Endothelial cell of umbilical vein (primary cell): Measurements from ENCODE around the gene UGCG.

Experiments
- EZH2 ChIP-seq: IDR thresholded peaks from 2 replicates; pipeline ENCODE4 v1.6.1; 2012; ENCODE audit warnings: borderline replicate concordance, low read depth, mild to moderate bottlenecking, moderate library complexity, low read length, inconsistent platforms; ENCODE audit not compliant: severe bottlenecking
- FOS ChIP-seq: IDR thresholded peaks from 2 replicates; pipeline ENCODE4 v1.6.1; 2011; ENCODE audit warnings: mild to moderate bottlenecking, low read length, moderate library complexity, borderline replicate concordance; ENCODE audit not compliant: insufficient read depth
- GATA2 ChIP-seq: IDR thresholded peaks from 2 replicates; pipeline ENCODE4 v1.7.0; 2011; ENCODE audit warnings: low read depth, mild to moderate bottlenecking, moderate library complexity, mixed read lengths, low read length; ENCODE audit not compliant: insufficient read length, insufficient read depth
- JUN ChIP-seq: IDR thresholded peaks from 2 replicates; pipeline ENCODE4 v1.6.1; 2011; ENCODE audit warnings: borderline replicate concordance, low read depth; ENCODE audit not compliant: insufficient read length, insufficient read depth
- MYC ChIP-seq: IDR thresholded peaks from one replicate; pipeline ENCODE4 v1.6.1; 2011; ENCODE audit warnings: mild to moderate bottlenecking, low read depth, low read length
- POLR2A ChIP-seq: IDR thresholded peaks from 2 replicates; pipeline ENCODE4 v1.6.1; 2012; ENCODE audit warnings: low read depth, mild to moderate bottlenecking, control low read depth, low read length
- POLR2AphosphoS5 ChIP-seq: IDR thresholded peaks from 2 replicates; pipeline ENCODE4 v1.6.1; 2012; ENCODE audit warnings: low read depth, mild to moderate bottlenecking, control low read depth, low read length, moderate library complexity; ENCODE audit not compliant: insufficient read depth
- TF ChIP-seq, protein P1 (sequence below), 2 donors: IDR thresholded peaks; 1 replicate in 1 of 2; 2 replicates in 1 of 2; pipeline ENCODE4 v1.5.1; 2011; ENCODE audit warnings: low read length in 2 of 2, mild to moderate bottlenecking in 2 of 2, moderate library complexity in 2 of 2, control low read depth in 1 of 2, inconsistent platforms in 1 of 2, low read depth in 1 of 2; ENCODE audit not compliant: insufficient read depth in 1 of 2; ENCODE audit errors: extremely low read depth in 1 of 2
- TF ChIP-seq, protein P2 (sequence below): IDR thresholded peaks from 2 replicates; pipeline ENCODE4 v1.6.1; 2011; ENCODE audit not compliant: insufficient read depth, insufficient read length

DNA sequence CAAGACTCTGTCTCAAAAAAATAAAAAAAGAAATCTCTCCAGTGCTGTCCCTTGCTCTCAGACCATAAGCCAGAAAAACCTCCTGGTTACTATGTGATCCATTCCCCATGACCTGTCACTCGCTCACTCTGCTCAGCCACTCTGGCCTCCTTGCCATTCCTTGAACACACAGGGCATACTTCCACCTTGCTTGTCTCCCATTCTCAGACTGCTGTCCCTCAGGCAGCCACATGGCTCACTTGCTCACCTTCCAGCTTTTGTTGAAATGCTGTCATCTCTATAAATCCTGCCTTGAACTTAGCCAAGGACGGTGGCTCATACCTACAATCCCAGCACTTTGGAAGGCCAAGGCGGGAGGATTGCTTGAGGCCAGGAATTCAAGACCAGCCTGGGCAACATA is 82.9 kb downstream of the UGCG start:
- TF ChIP-seq, protein P1, sequence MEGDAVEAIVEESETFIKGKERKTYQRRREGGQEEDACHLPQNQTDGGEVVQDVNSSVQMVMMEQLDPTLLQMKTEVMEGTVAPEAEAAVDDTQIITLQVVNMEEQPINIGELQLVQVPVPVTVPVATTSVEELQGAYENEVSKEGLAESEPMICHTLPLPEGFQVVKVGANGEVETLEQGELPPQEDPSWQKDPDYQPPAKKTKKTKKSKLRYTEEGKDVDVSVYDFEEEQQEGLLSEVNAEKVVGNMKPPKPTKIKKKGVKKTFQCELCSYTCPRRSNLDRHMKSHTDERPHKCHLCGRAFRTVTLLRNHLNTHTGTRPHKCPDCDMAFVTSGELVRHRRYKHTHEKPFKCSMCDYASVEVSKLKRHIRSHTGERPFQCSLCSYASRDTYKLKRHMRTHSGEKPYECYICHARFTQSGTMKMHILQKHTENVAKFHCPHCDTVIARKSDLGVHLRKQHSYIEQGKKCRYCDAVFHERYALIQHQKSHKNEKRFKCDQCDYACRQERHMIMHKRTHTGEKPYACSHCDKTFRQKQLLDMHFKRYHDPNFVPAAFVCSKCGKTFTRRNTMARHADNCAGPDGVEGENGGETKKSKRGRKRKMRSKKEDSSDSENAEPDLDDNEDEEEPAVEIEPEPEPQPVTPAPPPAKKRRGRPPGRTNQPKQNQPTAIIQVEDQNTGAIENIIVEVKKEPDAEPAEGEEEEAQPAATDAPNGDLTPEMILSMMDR (IDR thresholded peaks at IDR 0.05; ENCODE audit: extremely low read depth in 1 of 2, insufficient read depth in 1 of 2, low read depth in 1 of 2, low read length in 2 of 2), result no peak
- TF ChIP-seq POLR2A (no peak), POLR2AphosphoS5 (no peak), EZH2 (no peak), GATA2 (no peak), FOS (no peak), JUN (no peak), MYC (no peak)
- TF ChIP-seq, protein P2, sequence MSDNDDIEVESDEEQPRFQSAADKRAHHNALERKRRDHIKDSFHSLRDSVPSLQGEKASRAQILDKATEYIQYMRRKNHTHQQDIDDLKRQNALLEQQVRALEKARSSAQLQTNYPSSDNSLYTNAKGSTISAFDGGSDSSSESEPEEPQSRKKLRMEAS, result no peak
